ENCODE data around the gene NT5E.

DNA sequence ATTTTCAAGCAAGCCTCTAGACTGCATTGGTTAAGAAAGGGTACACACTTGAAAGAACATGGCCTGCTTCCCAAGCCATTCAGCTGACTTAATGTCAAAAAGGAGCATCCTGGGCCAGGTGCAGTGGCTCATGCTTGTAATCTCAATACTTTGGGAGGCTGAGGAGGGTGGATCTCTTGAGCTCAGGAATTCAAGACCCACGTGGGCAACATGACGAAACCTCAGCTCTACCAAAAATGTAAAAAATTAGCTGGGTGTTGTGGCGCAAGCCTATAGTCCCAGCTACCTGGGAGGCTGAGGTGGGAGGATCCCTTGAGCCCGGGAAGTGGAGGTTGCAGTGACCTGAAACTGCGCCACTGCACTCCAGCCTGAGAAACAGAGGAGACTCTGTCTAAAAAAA lies 26.9 kb upstream of the NT5E start:
- TF ChIP-seq POLR2A (IDR thresholded peaks at IDR 0.05) (no peak), EP300 (IDR thresholded peaks at IDR 0.05) (no peak)
- TF ChIP-seq, protein P1, sequence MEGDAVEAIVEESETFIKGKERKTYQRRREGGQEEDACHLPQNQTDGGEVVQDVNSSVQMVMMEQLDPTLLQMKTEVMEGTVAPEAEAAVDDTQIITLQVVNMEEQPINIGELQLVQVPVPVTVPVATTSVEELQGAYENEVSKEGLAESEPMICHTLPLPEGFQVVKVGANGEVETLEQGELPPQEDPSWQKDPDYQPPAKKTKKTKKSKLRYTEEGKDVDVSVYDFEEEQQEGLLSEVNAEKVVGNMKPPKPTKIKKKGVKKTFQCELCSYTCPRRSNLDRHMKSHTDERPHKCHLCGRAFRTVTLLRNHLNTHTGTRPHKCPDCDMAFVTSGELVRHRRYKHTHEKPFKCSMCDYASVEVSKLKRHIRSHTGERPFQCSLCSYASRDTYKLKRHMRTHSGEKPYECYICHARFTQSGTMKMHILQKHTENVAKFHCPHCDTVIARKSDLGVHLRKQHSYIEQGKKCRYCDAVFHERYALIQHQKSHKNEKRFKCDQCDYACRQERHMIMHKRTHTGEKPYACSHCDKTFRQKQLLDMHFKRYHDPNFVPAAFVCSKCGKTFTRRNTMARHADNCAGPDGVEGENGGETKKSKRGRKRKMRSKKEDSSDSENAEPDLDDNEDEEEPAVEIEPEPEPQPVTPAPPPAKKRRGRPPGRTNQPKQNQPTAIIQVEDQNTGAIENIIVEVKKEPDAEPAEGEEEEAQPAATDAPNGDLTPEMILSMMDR (IDR thresholded peaks at IDR 0.05) = no peak
